Measurements from ENCODE around the gene JAM3.

Gene JAM3

DNA sequence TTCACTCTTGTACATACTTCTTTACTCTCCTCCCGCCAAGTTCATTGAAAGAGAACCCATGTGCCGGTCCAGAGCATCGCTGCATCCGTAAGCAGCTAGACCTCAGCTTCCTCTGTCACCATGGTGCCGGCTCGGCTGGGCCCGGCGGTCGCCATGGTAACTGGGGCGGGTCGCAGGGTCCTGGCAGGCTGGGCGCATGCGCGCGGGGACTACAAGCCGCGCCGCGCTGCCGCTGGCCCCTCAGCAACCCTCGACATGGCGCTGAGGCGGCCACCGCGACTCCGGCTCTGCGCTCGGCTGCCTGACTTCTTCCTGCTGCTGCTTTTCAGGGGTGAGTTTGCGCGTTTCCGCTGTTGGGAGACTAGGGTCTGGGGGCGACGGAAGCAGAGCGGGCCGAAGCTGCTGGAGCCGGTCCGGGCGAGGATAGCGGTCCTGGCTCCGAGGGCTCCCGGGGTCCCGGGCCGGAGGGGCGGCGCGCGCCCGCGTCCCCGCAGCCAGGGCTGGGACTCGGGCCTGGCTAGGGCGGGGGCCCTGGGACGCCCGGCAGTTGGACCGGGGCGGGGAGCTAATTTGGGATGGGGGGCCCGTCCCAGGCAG is at the start of gene JAM3:
TSS of gene JAM3 (plus strand) at position 244 of the 597 bp plus-strand sequence. CDS start at position 256, 12 bp downstream.
- no peaks in the 10 kb centered on the region for H3K9me3 Mint-ChIP-seq
- peak within 1 kb of the TSS; percentile 98 for H3K27ac Mint-ChIP-seq
- H3K4me3 Mint-ChIP-seq: peak within 1 kb of the TSS; percentile 98
- peaks cover 19% of the 10 kb centered on the region for H3K27me3 Mint-ChIP-seq
- peaks cover 44% of the 10 kb centered on the region for H3K4me1 Mint-ChIP-seq
- ATAC-seq: peak; percentile 93
- H3K36me3 Mint-ChIP-seq: no peaks in the 10 kb centered on the region

DNA sequence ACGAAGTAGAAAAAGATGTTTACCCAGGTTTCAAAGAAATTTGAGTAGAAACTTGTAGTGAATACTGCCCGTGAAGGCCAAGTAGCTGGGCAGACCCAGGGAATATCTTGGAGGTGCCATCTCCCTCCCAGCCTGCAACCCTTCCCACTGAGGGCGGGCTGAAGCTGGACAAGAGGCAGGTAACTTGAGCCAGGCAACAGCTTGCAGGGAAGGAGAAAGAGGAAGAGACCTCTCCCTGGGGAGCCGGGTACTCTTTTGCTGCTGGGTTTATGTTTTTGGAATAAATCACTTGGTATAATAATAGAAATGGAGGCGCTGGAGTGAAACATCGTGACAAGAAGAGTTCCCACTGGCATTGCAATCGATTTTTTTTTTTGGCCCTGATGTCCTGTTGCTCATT is 49.4 kb upstream of the JAM3 start:
- no peak for ATAC-seq
- peaks cover 12% of the 10 kb centered on the region for H3K4me1 Mint-ChIP-seq
- peaks cover 53% of the 10 kb centered on the region for H3K27me3 Mint-ChIP-seq
- no peaks in the 10 kb centered on the region for H3K36me3 Mint-ChIP-seq
- no peak overlapping the region for H3K27ac Mint-ChIP-seq
- no peaks in the 10 kb centered on the region for H3K9me3 Mint-ChIP-seq
- H3K4me3 Mint-ChIP-seq: no peak overlapping the region

DNA sequence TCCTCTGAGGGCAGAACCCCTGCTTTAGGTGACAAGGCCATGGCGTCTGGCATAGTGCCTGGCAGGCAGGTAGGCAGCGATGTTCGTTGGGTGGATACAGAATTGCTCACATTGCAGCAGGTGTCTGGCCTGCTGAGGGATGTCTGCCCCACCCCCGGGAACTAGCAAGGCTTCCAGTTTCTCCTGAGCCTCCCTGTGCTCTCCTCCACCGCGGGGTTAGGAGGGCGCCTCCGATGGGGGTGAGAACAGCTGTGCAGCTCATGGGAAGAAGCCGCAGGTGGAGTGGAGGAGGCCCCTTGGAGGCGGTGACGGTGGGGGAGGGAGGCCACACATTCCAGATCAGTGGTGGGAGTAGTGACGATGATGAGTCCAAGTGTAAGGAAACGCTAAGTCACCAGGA is 48.3 kb upstream of the JAM3 start:
- ATAC-seq: no peak
- no peak overlapping the region for H3K27ac Mint-ChIP-seq
- no peaks in the 10 kb centered on the region for H3K36me3 Mint-ChIP-seq
- H3K4me3 Mint-ChIP-seq: no peak overlapping the region
- H3K27me3 Mint-ChIP-seq: peaks cover 60% of the 10 kb centered on the region
- no peaks in the 10 kb centered on the region for H3K9me3 Mint-ChIP-seq
- H3K4me1 Mint-ChIP-seq: peaks cover 18% of the 10 kb centered on the region

DNA sequence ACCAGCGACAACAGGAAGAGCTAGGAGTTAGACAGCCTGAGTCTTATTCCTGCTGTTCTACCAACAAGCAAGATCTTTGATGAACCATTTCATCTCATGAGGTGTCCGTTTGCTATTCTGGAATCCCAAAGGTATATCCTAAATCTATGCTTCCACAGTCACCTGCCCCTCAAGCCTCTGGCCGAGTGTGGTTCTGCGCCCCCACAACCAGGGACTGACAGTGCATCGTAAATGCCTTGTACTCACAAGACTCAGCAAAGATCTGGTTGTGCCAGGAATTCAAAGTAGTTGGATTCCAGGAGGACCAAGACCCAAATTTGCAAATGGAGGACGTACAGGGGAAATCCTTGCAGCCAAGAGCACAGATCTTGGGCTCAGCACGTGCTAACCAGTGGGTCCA is 47.5 kb upstream of the JAM3 start:
- no peak overlapping the region for H3K4me3 Mint-ChIP-seq
- ATAC-seq: no peak
- H3K9me3 Mint-ChIP-seq: no peaks in the 10 kb centered on the region
- H3K27me3 Mint-ChIP-seq: peaks cover 65% of the 10 kb centered on the region
- H3K36me3 Mint-ChIP-seq: no peaks in the 10 kb centered on the region
- no peak overlapping the region for H3K27ac Mint-ChIP-seq
- peaks cover 18% of the 10 kb centered on the region for H3K4me1 Mint-ChIP-seq

DNA sequence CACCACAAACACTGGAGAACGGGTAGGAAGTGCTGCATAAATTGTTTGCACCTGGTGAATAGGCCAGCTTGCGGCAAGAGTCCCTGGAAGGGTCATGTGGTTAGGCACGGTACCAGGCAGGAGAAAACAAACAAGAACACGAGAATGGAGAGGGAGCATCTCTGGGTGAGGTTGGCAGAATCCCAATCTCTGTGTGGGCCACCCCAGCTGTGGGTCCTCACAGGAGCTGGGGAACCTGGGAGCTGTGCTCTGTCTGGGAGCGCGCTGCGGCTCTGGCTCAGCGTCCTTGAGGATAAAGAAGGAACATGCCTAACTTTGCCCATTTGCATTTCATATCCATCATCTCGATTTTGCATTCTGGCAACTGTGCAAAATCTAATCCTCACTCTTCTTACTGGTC is 46.1 kb upstream of the JAM3 start:
- H3K9me3 Mint-ChIP-seq: no peaks in the 10 kb centered on the region
- no peak for ATAC-seq
- peaks cover 77% of the 10 kb centered on the region for H3K27me3 Mint-ChIP-seq
- no peaks in the 10 kb centered on the region for H3K36me3 Mint-ChIP-seq
- H3K4me1 Mint-ChIP-seq: peaks cover 18% of the 10 kb centered on the region
- no peak overlapping the region for H3K4me3 Mint-ChIP-seq
- no peak overlapping the region for H3K27ac Mint-ChIP-seq

DNA sequence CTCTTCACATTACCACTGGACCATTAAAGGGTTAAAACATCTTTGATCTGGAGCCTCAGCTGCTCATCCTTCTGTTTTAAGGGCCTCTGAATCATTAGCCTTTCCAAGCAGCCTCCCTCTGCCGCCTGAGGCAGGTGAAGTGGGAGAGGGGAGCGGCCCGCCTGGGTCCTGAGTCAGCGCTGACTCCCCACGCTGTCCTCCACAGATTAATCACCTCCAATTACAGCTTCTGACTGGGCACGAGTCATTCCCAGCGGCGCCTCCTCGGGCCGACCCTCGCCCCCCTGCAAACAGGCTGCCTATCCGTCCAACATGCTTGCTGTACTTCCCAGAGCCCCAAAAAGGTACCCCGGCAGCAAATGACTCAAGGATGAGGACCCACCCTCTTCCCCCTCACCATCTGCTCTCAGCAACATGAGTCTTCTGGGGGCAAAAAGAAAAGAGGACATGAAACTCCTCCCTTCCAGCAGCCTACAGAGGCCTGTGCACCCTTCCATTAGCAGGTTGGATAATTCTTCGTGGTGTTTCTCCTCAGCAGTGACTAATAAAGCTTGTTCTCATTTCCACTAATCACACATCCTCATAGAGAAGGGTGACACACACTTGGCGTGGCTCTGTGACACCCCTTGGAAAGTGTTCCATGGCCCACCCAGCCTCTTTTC is 44.3 kb upstream of the JAM3 start:
- Mint-ChIP-seq H3K4me3 (no peak overlapping the region), H3K27ac (no peak overlapping the region), H3K27me3 (peaks cover 64% of the 10 kb centered on the region), H3K9me3 (no peaks in the 10 kb centered on the region), H3K36me3 (no peaks in the 10 kb centered on the region), H3K4me1 (peaks cover 16% of the 10 kb centered on the region)
- peak; percentile 53 for ATAC-seq

DNA sequence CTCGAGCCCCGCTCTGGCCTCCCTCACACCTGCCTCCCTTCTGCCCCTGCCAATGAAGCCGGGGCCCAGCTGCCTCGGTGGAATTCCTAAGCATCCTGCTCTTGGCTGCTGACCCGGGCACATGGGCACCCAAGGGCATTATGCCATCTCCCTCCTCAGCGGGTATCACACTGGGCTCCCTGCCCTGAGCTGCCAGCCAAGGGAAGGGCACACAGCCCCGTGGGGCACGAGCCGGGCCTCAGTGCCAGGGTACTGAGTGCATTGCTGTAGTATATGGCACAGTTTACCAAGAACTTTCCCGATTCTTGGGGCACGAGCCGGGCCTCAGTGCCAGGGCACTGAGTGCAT is 43.8 kb upstream of the JAM3 start:
- Mint-ChIP-seq H3K27me3 (peaks cover 64% of the 10 kb centered on the region), H3K36me3 (no peaks in the 10 kb centered on the region), H3K9me3 (no peaks in the 10 kb centered on the region), H3K4me3 (no peak overlapping the region), H3K4me1 (peaks cover 11% of the 10 kb centered on the region), H3K27ac (no peak overlapping the region)
- ATAC-seq: no peak

DNA sequence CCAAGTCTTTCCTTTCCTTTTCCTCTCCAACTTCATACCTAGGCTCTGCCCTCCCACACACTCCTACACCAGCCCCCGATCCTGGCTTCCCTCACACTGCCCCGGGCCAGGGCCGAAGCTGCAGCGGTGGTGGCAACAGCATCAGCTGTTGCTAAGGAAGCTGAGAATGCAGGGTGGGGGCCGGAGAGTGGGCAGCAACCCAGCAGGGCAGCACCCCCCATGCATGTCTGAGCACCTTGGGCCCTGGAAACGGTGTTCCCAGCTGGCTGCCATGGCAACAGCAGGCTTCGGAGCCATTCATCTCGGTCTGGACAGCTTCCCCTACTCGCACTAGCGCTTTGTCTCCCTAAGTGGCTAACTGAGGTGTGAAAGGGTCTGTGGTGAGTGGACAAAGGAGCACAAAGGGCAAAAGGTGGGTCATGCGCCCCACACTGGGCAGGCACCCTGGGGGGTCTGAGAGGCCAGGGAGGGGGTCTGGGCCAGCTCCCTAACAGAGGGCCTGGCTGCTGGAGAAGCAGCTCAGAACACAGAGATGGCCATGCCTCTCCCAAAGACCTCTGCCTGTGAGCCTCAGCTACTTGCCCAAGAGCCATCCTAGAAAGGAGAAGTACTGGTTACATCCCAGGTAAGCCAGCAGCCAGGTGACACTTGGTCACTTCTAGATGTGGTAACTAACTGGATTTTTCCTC is 42.1 kb upstream of the JAM3 start:
- peaks cover 5% of the 10 kb centered on the region for H3K4me1 Mint-ChIP-seq
- no peaks in the 10 kb centered on the region for H3K9me3 Mint-ChIP-seq
- ATAC-seq: no peak
- H3K27me3 Mint-ChIP-seq: peaks cover 64% of the 10 kb centered on the region
- H3K4me3 Mint-ChIP-seq: no peak overlapping the region
- no peaks in the 10 kb centered on the region for H3K36me3 Mint-ChIP-seq
- no peak overlapping the region for H3K27ac Mint-ChIP-seq

DNA sequence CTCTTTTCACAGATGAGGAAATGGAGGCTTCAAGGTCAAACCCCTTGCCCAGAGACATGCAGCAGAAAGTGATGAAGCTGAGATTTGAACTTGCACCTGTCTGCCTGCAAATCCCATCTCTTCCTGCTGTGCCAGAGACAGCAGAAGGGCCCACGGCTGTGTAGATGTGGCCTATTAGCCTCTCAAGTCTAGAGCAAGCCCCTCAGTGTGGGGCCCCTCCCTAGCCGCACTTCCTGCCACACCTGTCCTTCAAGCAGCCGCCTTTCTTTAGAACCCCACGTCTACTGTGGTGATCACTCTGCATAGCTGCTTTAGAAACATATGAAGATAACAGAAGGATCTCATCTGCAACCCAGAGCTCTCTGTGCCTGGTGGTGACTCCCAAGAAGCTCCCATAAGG is 41.2 kb upstream of the JAM3 start:
- Mint-ChIP-seq H3K4me3 (no peak overlapping the region), H3K4me1 (peaks cover 5% of the 10 kb centered on the region), H3K36me3 (no peaks in the 10 kb centered on the region), H3K9me3 (no peaks in the 10 kb centered on the region), H3K27ac (no peak overlapping the region), H3K27me3 (peaks cover 64% of the 10 kb centered on the region)
- ATAC-seq: no peak

DNA sequence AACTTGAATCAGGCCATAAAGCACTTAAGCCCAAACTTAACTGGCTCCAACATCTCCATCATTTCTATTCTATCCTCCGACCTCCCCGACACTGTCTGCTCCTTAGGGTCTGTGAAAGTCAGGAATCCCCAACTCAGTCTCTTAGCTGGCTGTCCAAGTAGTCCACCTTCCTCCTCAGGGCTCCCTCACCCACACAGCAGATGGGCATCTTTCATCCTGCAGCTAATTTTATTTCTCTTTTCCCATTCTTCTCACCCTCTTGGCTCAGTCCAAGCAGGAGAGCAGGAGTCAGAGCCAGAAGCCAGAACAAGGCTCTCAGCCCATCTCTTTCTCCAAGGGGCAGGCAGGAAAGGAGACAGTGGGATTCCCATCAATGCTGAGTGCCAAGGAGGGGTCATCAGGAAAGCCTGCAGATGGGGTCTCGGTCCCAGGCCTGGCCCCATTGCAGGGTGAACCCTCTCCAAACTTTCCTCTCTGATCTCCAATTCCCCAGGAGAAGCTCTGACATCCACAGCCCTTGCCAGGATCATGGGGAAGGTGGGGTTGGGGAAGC is 40.4 kb upstream of the JAM3 start:
- Mint-ChIP-seq H3K36me3 (no peaks in the 10 kb centered on the region), H3K9me3 (no peaks in the 10 kb centered on the region), H3K4me1 (peaks cover 8% of the 10 kb centered on the region), H3K4me3 (no peak overlapping the region), H3K27me3 (peaks cover 63% of the 10 kb centered on the region), H3K27ac (no peak overlapping the region)
- no peak for ATAC-seq

DNA sequence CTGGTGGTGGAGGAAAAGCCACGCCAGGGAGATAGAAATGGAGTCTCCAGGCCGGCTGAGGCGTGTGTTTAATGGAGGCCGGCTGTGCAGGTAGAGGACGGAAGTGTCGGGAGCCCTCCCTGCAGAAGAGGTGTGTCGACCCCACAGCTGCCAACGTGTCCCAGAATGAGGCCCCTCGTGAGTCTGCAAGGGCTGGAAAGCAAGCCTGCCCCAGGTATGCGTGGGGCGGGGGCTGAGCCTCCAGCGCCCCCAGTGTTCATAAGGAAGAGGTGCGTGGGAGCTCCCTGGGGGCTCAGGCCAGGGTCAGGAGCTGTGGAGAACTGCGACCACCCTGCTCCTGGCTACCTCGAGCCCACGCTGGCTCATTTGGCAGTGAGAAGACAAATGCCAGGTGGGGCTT is 38.0 kb upstream of the JAM3 start:
- Mint-ChIP-seq H3K27ac (no peak overlapping the region), H3K27me3 (peaks cover 56% of the 10 kb centered on the region), H3K4me3 (no peak overlapping the region), H3K36me3 (no peaks in the 10 kb centered on the region), H3K4me1 (peaks cover 22% of the 10 kb centered on the region), H3K9me3 (no peaks in the 10 kb centered on the region)
- ATAC-seq: no peak

DNA sequence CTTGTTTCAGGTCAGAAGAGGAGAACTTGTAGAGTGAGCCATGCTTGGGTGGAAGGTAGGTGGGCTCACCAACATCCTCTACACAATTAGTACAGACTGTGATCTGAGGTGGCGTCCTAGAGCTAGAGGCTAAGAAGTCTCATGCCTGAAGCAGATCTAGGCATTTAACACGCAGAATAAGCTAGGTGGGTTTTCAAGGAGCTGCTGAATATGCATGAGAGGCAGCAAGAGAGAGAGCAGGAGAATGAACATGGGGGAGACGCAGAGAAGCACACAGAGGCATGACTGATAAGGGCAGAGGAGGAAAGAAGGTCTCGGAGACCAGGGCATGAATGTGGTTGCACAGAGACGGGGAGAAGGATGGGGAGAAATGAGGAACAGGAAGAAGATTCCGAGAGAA is 36.8 kb upstream of the JAM3 start:
- H3K36me3 Mint-ChIP-seq: no peaks in the 10 kb centered on the region
- ATAC-seq: no peak
- no peak overlapping the region for H3K4me3 Mint-ChIP-seq
- no peak overlapping the region for H3K27ac Mint-ChIP-seq
- peaks cover 47% of the 10 kb centered on the region for H3K27me3 Mint-ChIP-seq
- no peaks in the 10 kb centered on the region for H3K9me3 Mint-ChIP-seq
- peaks cover 28% of the 10 kb centered on the region for H3K4me1 Mint-ChIP-seq

DNA sequence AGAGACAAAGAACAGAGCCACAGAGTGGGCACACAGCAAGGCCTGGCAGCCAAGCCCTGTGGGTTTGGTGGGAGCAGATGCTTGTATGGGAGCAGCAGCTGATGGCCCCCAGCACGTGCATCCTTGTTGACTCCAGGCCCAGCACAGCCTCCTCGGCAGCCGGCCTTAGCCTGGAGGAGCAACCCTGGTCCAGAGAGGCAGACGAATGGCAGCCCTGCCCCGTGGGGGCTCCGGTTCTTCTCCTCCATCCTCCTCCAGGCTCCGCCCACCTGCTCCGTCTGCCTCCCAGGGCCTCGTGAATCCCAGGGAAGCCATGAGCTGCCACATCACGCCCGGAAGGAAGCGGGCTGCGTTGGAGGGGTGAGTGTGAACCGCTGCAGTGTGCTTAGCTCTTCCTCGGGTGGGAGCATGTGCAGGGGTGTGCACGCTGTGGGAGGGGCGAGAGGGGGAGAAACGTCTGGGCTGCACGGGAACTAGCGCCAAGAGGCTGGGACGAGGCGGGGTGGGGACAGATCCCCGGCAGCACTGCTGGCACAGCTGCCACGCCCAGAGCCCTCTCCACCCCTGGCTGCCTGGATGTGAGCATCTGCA is 36.3 kb upstream of the JAM3 start:
- Mint-ChIP-seq H3K36me3 (no peaks in the 10 kb centered on the region), H3K27ac (no peak overlapping the region), H3K27me3 (peaks cover 42% of the 10 kb centered on the region), H3K4me1 (peaks cover 34% of the 10 kb centered on the region), H3K4me3 (no peak overlapping the region), H3K9me3 (no peaks in the 10 kb centered on the region)
- ATAC-seq: no peak

DNA sequence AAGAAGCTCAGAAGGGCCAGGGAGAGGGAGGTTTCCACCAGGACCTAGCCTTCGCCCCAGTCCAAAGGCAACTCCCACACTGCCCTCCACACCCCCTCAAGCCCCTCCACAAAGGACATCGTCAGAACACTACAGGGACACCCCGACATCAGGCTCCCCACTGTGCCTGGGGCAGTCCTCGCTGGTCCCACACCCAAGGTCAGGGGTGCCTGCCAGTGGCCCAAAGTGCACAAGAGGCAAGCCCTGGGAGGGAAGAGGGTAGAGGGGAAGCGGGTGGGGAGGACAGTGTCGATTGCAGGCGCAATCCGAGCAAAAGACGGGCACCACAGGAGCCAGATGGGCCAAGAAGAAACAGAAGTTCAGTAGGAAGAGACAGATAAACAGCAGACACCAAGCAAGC is 35.6 kb upstream of the JAM3 start:
- Mint-ChIP-seq H3K36me3 (no peaks in the 10 kb centered on the region), H3K27ac (no peak overlapping the region), H3K9me3 (no peaks in the 10 kb centered on the region), H3K4me1 (peaks cover 38% of the 10 kb centered on the region), H3K4me3 (no peak overlapping the region), H3K27me3 (peaks cover 42% of the 10 kb centered on the region)
- no peak for ATAC-seq

DNA sequence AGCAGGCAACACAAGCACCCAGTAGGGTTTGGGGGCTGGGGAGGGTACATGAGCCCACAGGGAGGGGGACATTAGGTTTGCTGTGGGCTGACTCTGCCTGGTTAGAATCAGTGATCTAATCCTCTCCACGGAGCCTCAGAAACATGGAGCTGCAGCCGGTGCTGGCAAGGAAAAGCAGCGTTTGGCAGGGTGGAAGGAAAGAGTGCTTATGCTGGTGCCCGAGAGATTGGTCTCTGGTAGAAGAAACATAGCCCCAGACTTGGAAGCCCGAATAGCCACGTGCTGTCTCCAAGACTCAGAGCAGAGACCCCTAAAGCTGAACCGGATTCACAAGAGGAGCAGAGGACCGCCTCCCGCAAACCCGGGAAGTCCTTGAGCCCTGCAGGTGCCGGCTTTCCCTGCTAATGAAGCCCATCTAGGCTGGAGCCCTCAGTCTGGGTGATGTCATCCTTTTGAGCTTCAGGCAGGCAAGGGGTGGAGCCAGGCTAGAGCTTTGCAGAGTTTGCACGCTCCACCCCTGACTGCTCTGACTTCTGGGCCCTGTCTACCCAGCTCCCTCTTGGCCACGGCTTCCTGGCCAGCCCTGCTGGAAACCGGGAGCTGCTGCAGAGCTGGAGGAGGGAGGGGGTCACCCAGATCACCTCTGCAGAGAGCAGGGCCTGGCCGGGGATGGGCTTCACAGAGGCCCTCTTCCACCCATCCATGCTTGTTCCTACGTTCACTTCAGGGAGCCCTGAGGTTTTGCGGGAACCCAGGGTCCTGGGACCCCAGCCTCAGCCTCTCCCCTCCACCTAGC is 35.0 kb upstream of the JAM3 start:
- Mint-ChIP-seq H3K27me3 (peaks cover 42% of the 10 kb centered on the region), H3K36me3 (no peaks in the 10 kb centered on the region), H3K4me1 (peaks cover 38% of the 10 kb centered on the region), H3K27ac (no peak overlapping the region), H3K4me3 (no peak overlapping the region), H3K9me3 (no peaks in the 10 kb centered on the region)
- peak; percentile 74 for ATAC-seq

Data from stimulated activated memory B cell treated with anti-CD40 and anti-IgM and Interleukin-4, amounts not matched to agents 10 μg/mL and 1 μg/mL and 100 μg/mL, for 72 hours (primary cell).